OCI-LY1 (cell line): Measurements from ENCODE around the gene KCNT2.

Source experiments
- H2AFZ ChIP-seq: fragments of 200-600 bp; sonication (generic), shearing (Covaris generic); 2 replicates; pipeline ENCODE4 v1.6.0; 2014; ENCODE audit warnings: antibody characterized with exemption, mild to moderate bottlenecking, low read length
- H3F3A ChIP-seq: fragments of 200-600 bp; sonication (generic), shearing (Covaris generic); 2 replicates; pipeline ENCODE4 v1.6.0; 2014; ENCODE audit warnings: mild to moderate bottlenecking, antibody characterized with exemption, low read length, moderate library complexity; ENCODE audit not compliant: insufficient read depth
- H3K27ac ChIP-seq: fragments of 200-600 bp; sonication (generic); 2 replicates; pipeline ENCODE4 v1.5.1; 2014; ENCODE audit warnings: low read length, mixed run types, mild to moderate bottlenecking, low read depth; ENCODE audit not compliant: poor library complexity, severe bottlenecking
- H3K27me3 ChIP-seq: fragments of 200-600 bp; sonication (generic); 2 replicates; pipeline ENCODE4 v1.6.0; 2014; ENCODE audit warnings: antibody characterized with exemption, mild to moderate bottlenecking, low read length, moderate library complexity; ENCODE audit not compliant: insufficient read depth
- H3K36me3 ChIP-seq: fragments of 200-600 bp; sonication (generic); 2 replicates; pipeline ENCODE4 v1.6.1; 2014; ENCODE audit warnings: mild to moderate bottlenecking, antibody characterized with exemption, low read length, moderate library complexity, mixed read lengths; ENCODE audit not compliant: insufficient read depth
- H3K4me1 ChIP-seq: fragments of 200-600 bp; sonication (generic); 2 replicates; pipeline ENCODE4 v1.5.1; 2014; ENCODE audit warnings: mild to moderate bottlenecking, low read length, moderate library complexity; ENCODE audit not compliant: insufficient read depth, severe bottlenecking
- H3K4me2 ChIP-seq: fragments of 200-600 bp; sonication (generic), shearing (Covaris generic); 2 replicates; pipeline ENCODE4 v1.6.1; 2014; ENCODE audit warnings: low read length
- H3K4me3 ChIP-seq: fragments of 200-600 bp; sonication (generic); 2 replicates; pipeline ENCODE4 v1.5.1; 2014; ENCODE audit warnings: low read length, low read depth, mild to moderate bottlenecking, mixed read lengths; ENCODE audit not compliant: poor library complexity, severe bottlenecking
- H3K79me2 ChIP-seq: fragments of 200-600 bp; shearing (Covaris generic); 2 replicates; pipeline ENCODE4 v1.6.1; 2016; ENCODE audit warnings: mixed run types, low read length, mixed read lengths; ENCODE audit not compliant: insufficient read depth
- H3K9ac ChIP-seq: fragments of 200-600 bp; sonication (generic), shearing (Covaris generic); 2 replicates; pipeline ENCODE4 v1.6.1; 2014; ENCODE audit warnings: mild to moderate bottlenecking, low read length, mixed read lengths
- H3K9me2 ChIP-seq: fragments of 200-600 bp; sonication (generic), shearing (Covaris generic); 2 replicates; pipeline ENCODE4 v1.6.1; 2014; ENCODE audit warnings: low read depth, mild to moderate bottlenecking, low read length, mixed read lengths
- H3K9me3 ChIP-seq: fragments of 200-600 bp; shearing (Covaris generic); 2 replicates; pipeline ENCODE4 v1.6.1; 2014; ENCODE audit warnings: low read length, mixed read lengths
- H4K20me1 ChIP-seq: fragments of 200-600 bp; sonication (generic), shearing (Covaris generic); 2 replicates; pipeline ENCODE4 v1.6.0; 2016; ENCODE audit warnings: mild to moderate bottlenecking, low read length; ENCODE audit not compliant: insufficient read depth
- CTCF ChIP-seq: fragments of 200-600 bp; sonication (generic), shearing (Covaris generic); IDR thresholded peaks from 2 replicates; pipeline ENCODE4 v1.5.1; 2017; ENCODE audit warnings: mild to moderate bottlenecking, antibody characterized with exemption, low read length, moderate library complexity, mixed read lengths
- EZH2 ChIP-seq: fragments of 200-600 bp; sonication (generic), shearing (Covaris generic); IDR thresholded peaks from 2 replicates; pipeline ENCODE4 v1.8.0; 2017; ENCODE audit warnings: borderline replicate concordance, mixed run types, mild to moderate bottlenecking, antibody characterized with exemption, low read length, moderate library complexity, mixed read lengths

The KCNT2 gene

DNA sequence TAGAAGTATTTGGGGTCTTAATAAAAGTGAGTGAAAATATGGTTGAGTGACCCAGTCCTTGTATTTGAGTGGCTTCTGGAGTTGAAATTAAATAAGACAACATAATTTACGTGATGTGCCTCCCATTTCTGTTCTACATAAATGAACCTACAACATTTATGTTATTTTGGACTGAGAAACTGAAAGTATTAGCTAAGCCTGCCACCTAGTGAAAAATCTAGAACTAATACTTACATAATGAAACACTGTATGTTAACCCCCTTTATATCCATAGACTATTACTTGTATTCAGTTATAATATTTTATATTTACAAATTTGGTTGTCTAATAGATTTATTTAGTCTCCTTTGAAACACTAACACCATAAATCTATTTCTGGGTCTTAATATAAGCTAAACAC, 298.9 kb downstream of the KCNT2 start:
- no peaks in the 10 kb centered on the region for H3K9me3 ChIP-seq
- no peaks in the 10 kb centered on the region for H3K27me3 ChIP-seq
- H3K79me2 ChIP-seq = no peaks in the 10 kb centered on the region
- no peak overlapping the region for H3K4me2 ChIP-seq
- H3F3A ChIP-seq = no peaks in the 10 kb centered on the region
- H3K27ac ChIP-seq = no peak overlapping the region
- H3K4me3 ChIP-seq = no peak overlapping the region
- H3K36me3 ChIP-seq = no peaks in the 10 kb centered on the region
- H2AFZ ChIP-seq = no peak overlapping the region
- H3K4me1 ChIP-seq = no peaks in the 10 kb centered on the region
- no peak overlapping the region for H3K9ac ChIP-seq
- no peaks in the 10 kb centered on the region for H4K20me1 ChIP-seq
- H3K9me2 ChIP-seq = no peaks in the 10 kb centered on the region
- 0 out of 2 replicates have a peak, but pooled peaks have one; percentile 28 for TF ChIP-seq CTCF
- no peak for TF ChIP-seq EZH2

DNA sequence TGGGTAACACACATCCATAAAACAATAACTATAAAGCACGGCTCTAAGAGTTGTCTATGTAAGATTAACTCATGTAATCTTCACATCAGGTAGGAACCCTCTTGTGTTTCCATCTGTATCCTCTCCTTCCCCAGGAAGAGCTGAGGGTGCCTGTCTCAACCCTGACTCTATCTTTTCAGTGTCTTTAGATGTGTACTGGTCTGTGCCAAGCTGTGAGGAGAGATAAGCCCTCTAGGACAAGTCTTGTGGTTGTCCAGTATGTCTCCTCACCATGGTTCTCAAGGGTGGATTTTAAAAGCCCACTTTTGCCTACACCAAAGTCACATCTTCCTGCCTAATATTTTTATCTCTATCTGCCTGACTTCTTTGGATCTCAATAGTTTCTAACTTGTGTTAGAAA, 300.1 kb downstream of the KCNT2 start:
- no peaks in the 10 kb centered on the region for H3K36me3 ChIP-seq
- H3K27ac ChIP-seq = no peak overlapping the region
- no peaks in the 10 kb centered on the region for H3K9me3 ChIP-seq
- no peak overlapping the region for H3K4me2 ChIP-seq
- no peaks in the 10 kb centered on the region for H3K27me3 ChIP-seq
- no peaks in the 10 kb centered on the region for H3K79me2 ChIP-seq
- H3K9me2 ChIP-seq = no peaks in the 10 kb centered on the region
- TF ChIP-seq CTCF (no peak), EZH2 (no peak)
- H2AFZ ChIP-seq = no peak overlapping the region
- no peaks in the 10 kb centered on the region for H3K4me1 ChIP-seq
- H3K4me3 ChIP-seq = no peak overlapping the region
- no peak overlapping the region for H3K9ac ChIP-seq
- no peaks in the 10 kb centered on the region for H4K20me1 ChIP-seq
- H3F3A ChIP-seq = no peaks in the 10 kb centered on the region

DNA sequence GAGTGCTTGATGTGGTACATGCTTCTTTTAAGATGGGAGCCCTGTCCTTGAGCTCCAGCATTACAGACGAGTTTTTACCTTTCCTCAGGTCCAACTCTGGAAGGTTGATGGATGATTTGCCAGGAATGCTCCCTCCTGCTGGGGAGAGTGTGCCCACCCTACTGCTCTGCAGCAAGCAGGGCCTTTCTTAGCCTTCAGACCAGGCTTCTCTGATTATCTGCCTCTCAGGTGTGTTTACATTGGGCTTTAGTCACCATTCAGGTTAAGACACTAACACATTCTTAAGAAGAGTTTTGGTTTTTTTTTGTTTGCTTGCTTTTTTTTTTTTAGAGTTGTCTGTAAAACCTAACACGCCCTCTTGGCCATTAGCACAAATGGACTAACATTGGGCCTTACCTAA, 301.8 kb downstream of the KCNT2 start:
- Histone ChIP-seq H4K20me1 (no peaks in the 10 kb centered on the region), H3K9me3 (no peaks in the 10 kb centered on the region), H3K27ac (no peak overlapping the region), H3F3A (no peaks in the 10 kb centered on the region), H3K4me1 (no peaks in the 10 kb centered on the region), H3K9ac (no peak overlapping the region), H3K4me3 (no peak overlapping the region), H3K27me3 (no peaks in the 10 kb centered on the region), H2AFZ (no peak overlapping the region), H3K36me3 (no peaks in the 10 kb centered on the region), H3K9me2 (no peaks in the 10 kb centered on the region), H3K79me2 (no peaks in the 10 kb centered on the region), H3K4me2 (no peak overlapping the region)
- TF ChIP-seq CTCF (no peak), EZH2 (no peak)
